GM12878 (cell line): ENCODE measurements around the gene ESPNL.

Experiments used
- CBX3 ChIP-seq: fragments of 200-600 bp; sonication (generic); IDR thresholded peaks from 2 replicates; pipeline ENCODE4 v1.6.1; 2016; ENCODE audit warnings: low read depth, borderline replicate concordance
- MXI1 ChIP-seq: fragments of 150-350 bp; IDR thresholded peaks from 2 replicates; pipeline ENCODE4 v1.6.1; 2011; ENCODE audit warnings: low read depth, mild to moderate bottlenecking, inconsistent platforms, low read length, improper control_type of control experiment
- NBN ChIP-seq: fragments of 450-650 bp; IDR thresholded peaks from 2 replicates; pipeline ENCODE4 v1.6.1; 2016
- POLR2A ChIP-seq: IDR thresholded peaks from 2 replicates; pipeline ENCODE4 v1.6.1; 2011; ENCODE audit warnings: low read depth, mild to moderate bottlenecking, low read length
- RFX5 ChIP-seq: IDR thresholded peaks from 2 replicates; pipeline ENCODE4 v1.6.1; 2011; ENCODE audit warnings: low read depth, low read length, improper control_type of control experiment
- SMC3 ChIP-seq: IDR thresholded peaks from 2 replicates; pipeline ENCODE4 v1.6.1; 2011; ENCODE audit warnings: low read length, improper control_type of control experiment, borderline replicate concordance
- SP1 ChIP-seq: IDR thresholded peaks from one replicate; pipeline ENCODE4 v1.6.1; 2011; ENCODE audit warnings: low read depth, low read length
- YY1 ChIP-seq: IDR thresholded peaks from 2 replicates; pipeline ENCODE4 v1.6.1; 2011; ENCODE audit warnings: low read depth, mild to moderate bottlenecking, low read length

GRCh38 chr2:238121511-238122286 is 21.6 kb downstream of the ESPNL start:
- TF ChIP-seq SP1 (no peak), RFX5 (no peak), CBX3 (no peak), POLR2A (no peak), MXI1 (no peak), YY1 (no peak), NBN (no peak), SMC3 (no peak)
